C4-2B (cell line): Measurements from ENCODE around the gene CNOT2.

Source experiments
- CTCF ChIP-seq: fragments of 450-650 bp; conservative IDR thresholded peaks from 2 replicates; pipeline ENCODE4 v1.5.1; 2017; ENCODE audit warnings: mild to moderate bottlenecking
- ZFX ChIP-seq: fragments of 450-650 bp; IDR thresholded peaks from 2 replicates; pipeline ENCODE4 v1.6.1; 2017

- TF ChIP-seq CTCF (no peak), ZFX (no peak)
Measured at GRCh38 chr12:70309348-70309747, 66.1 kb downstream of the CNOT2 start.
